ENCODE data around the gene STARD5. TPM values are rescaled to one million over a fixed set of nuclear protein-coding genes. Genes with fewer than 3 reads are reported as not detected.
A peak's percentile ranks its signal among the peaks of the same experiment; 100 is the strongest.

STARD5 gene
- total RNA-seq, 3 donors from 2014 or later, result 16.6 to 38.9 (median 33.4) TPM

- peaks cover 4% of the 10 kb centered on the region for H3K4me1 ChIP-seq (ENCODE audit: low read depth)
- ATAC-seq (no peak), DNase-seq (no peak)
- TF ChIP-seq, protein P1, sequence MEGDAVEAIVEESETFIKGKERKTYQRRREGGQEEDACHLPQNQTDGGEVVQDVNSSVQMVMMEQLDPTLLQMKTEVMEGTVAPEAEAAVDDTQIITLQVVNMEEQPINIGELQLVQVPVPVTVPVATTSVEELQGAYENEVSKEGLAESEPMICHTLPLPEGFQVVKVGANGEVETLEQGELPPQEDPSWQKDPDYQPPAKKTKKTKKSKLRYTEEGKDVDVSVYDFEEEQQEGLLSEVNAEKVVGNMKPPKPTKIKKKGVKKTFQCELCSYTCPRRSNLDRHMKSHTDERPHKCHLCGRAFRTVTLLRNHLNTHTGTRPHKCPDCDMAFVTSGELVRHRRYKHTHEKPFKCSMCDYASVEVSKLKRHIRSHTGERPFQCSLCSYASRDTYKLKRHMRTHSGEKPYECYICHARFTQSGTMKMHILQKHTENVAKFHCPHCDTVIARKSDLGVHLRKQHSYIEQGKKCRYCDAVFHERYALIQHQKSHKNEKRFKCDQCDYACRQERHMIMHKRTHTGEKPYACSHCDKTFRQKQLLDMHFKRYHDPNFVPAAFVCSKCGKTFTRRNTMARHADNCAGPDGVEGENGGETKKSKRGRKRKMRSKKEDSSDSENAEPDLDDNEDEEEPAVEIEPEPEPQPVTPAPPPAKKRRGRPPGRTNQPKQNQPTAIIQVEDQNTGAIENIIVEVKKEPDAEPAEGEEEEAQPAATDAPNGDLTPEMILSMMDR (IDR thresholded peaks at IDR 0.05), result no peak
- intact Hi-C loops (cut with DNase I, micrococcal nuclease), result no loop called here
- H3K36me3 ChIP-seq (ENCODE audit: low read depth), result peaks cover 8% of the 10 kb centered on the region
- H3K9me3 ChIP-seq, result no peaks in the 10 kb centered on the region
- no peak overlapping the region for H3K4me3 ChIP-seq
These were observed 7.7 kb downstream of the STARD5 start for GRCh38 chr15:81316267-81316666.

- H3K4me3 ChIP-seq, result no peak overlapping the region
- intact Hi-C loops (cut with DNase I, micrococcal nuclease), result no loop called here
- DNase-seq, result no peak
- H3K9me3 ChIP-seq, result no peaks in the 10 kb centered on the region
- H3K4me1 ChIP-seq (ENCODE audit: low read depth), result peaks cover 4% of the 10 kb centered on the region
- TF ChIP-seq, protein P1 (IDR thresholded peaks at IDR 0.05), result no peak
- ATAC-seq, result no peak
- peaks cover 8% of the 10 kb centered on the region for H3K36me3 ChIP-seq (ENCODE audit: low read depth)
These were observed 8.3 kb downstream of the STARD5 start for GRCh38 chr15:81315452-81316175.

- no peaks in the 10 kb centered on the region for H3K9me3 ChIP-seq
- DNase-seq, result no peak
- H3K36me3 ChIP-seq (ENCODE audit: low read depth), result peaks cover 8% of the 10 kb centered on the region
- intact Hi-C loops (cut with DNase I, micrococcal nuclease), result no loop called here
- H3K4me1 ChIP-seq (ENCODE audit: low read depth), result peaks cover 4% of the 10 kb centered on the region
- H3K4me3 ChIP-seq, result no peak overlapping the region
- TF ChIP-seq, protein P1 (IDR thresholded peaks at IDR 0.05), result no peak
- ATAC-seq, result no peak
These were observed 9.6 kb downstream of the STARD5 start for GRCh38 chr15:81314378-81314777.

- TF ChIP-seq, protein P1 (IDR thresholded peaks at IDR 0.05), result no peak
- no peak overlapping the region for H3K4me3 ChIP-seq
- peaks cover 8% of the 10 kb centered on the region for H3K36me3 ChIP-seq (ENCODE audit: low read depth)
- H3K4me1 ChIP-seq (ENCODE audit: low read depth), result peaks cover 4% of the 10 kb centered on the region
- no peak for ATAC-seq
- intact Hi-C loops (cut with DNase I, micrococcal nuclease), result no loop called here
- no peaks in the 10 kb centered on the region for H3K9me3 ChIP-seq
- no peak for DNase-seq
These were observed 10.3 kb downstream of the STARD5 start for GRCh38 chr15:81313686-81314085.

- H3K9me3 ChIP-seq, result no peaks in the 10 kb centered on the region
- TF ChIP-seq, protein P1 (IDR thresholded peaks at IDR 0.05), result no peak
- peaks cover 4% of the 10 kb centered on the region for H3K4me1 ChIP-seq (ENCODE audit: low read depth)
- no peak overlapping the region for H3K4me3 ChIP-seq
- DNase-seq (peak in 2 of 3 donors; percentile 60 to 68), ATAC-seq (peak; percentile 56)
- intact Hi-C loops (cut with DNase I, micrococcal nuclease), result no loop called here
- H3K36me3 ChIP-seq (ENCODE audit: low read depth), result peaks cover 4% of the 10 kb centered on the region
These were observed 11.0 kb downstream of the STARD5 start for GRCh38 chr15:81312790-81313543.

Data from mucosa of descending colon (tissue), 3 donors.